ENCODE measurements around the gene IL1R1.

DNA sequence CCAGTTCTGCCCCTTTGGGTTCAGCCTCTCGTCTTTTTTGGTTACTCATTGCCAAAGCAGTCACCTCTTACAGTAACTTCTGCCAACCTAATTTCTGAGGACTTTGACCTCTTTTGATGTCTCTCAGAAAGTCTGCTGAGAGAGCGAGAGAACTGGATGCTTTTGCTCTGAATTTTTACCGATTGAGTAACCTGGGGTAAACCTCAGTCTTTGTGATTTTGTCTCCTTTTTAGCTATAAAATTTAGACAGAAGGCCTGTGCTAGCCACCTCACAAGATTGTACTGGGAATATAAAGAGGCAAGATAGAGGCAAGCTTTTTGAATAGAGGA is 34.8 kb upstream of the IL1R1 start:
- TF ChIP-seq CTCF (IDR thresholded peaks at IDR 0.05) (no peak), EZH2 (IDR thresholded peaks at IDR 0.05) (no peak)
